GM23338 (cell line): ENCODE data around the gene FANCL. TPM values are rescaled to one million over a fixed set of nuclear protein-coding genes. Genes with fewer than 3 reads are reported as not detected.

Experiments
- ATAC-seq: fragments of 200-7000 bp; cut with Tn5 transposase; 3 replicates; pipeline ENCODE4 v1.9.1; 2020
- DNase-seq: peaks from one replicate; pipeline ENCODE4 v3.0.0-alpha.2; 2015; ENCODE audit warnings: low spot score
- H2AFZ ChIP-seq: fragments of 200-600 bp; sonication (generic); 2 replicates; pipeline ENCODE4 v1.8.0; 2016; ENCODE audit warnings: antibody characterized with exemption, mild to moderate bottlenecking, moderate library complexity
- H3F3A ChIP-seq: fragments of 200-600 bp; sonication (generic); replicated peaks from 2 replicates; pipeline ENCODE4 v1.8.0; 2017; ENCODE audit warnings: antibody characterized with exemption, mixed run types, low read depth
- H3K27ac ChIP-seq: fragments of 200-600 bp; sonication (generic); 2 replicates; pipeline ENCODE4 v1.6.1; 2016; ENCODE audit warnings: low read depth
- H3K27me3 ChIP-seq: fragments of 200-600 bp; sonication (generic); 2 replicates; pipeline ENCODE4 v1.8.0; 2016; ENCODE audit warnings: mild to moderate bottlenecking, mixed run types, moderate library complexity; ENCODE audit not compliant: insufficient read depth
- H3K36me3 ChIP-seq: fragments of 200-600 bp; sonication (generic); 2 replicates; pipeline ENCODE4 v1.8.0; 2016; ENCODE audit warnings: mild to moderate bottlenecking; ENCODE audit not compliant: insufficient read depth
- H3K4me1 ChIP-seq: fragments of 200-600 bp; sonication (generic); 2 replicates; pipeline ENCODE4 v1.8.0; 2016; ENCODE audit warnings: mild to moderate bottlenecking, moderate library complexity; ENCODE audit not compliant: insufficient read depth
- H3K4me2 ChIP-seq: fragments of 200-600 bp; sonication (generic); 2 replicates; pipeline ENCODE4 v1.7.1; 2017; ENCODE audit warnings: mixed run types
- H3K4me3 ChIP-seq: fragments of 200-600 bp; sonication (generic); 2 replicates; pipeline ENCODE4 v1.6.1; 2016; ENCODE audit warnings: mixed run types
- H3K79me2 ChIP-seq: fragments of 200-600 bp; sonication (generic); replicated peaks from 2 replicates; pipeline ENCODE4 v1.8.0; 2017; ENCODE audit warnings: mild to moderate bottlenecking; ENCODE audit not compliant: insufficient read depth
- H3K9me2 ChIP-seq: fragments of 200-600 bp; sonication (generic); 2 replicates; pipeline ENCODE4 v1.8.0; 2017; ENCODE audit not compliant: insufficient read depth
- H4K20me1 ChIP-seq: fragments of 200-600 bp; sonication (generic); replicated peaks from 2 replicates; pipeline ENCODE4 v1.8.0; 2017; ENCODE audit warnings: mild to moderate bottlenecking; ENCODE audit not compliant: insufficient read depth
- H3K27ac Mint-ChIP-seq: 2 replicates; pipeline ENCODE4 v1.8.0; 2020; ENCODE audit warnings: inconsistent platforms, mild to moderate bottlenecking, moderate library complexity, mixed read lengths
- H3K27me3 Mint-ChIP-seq: 3 replicates; pipeline ENCODE4 v1.8.0; 2022; ENCODE audit warnings: low read depth, mild to moderate bottlenecking, moderate library complexity, mixed read lengths, inconsistent platforms; ENCODE audit not compliant: insufficient read depth, poor library complexity
- H3K36me3 Mint-ChIP-seq: 3 replicates; pipeline ENCODE4 v1.8.0; 2021; ENCODE audit warnings: low read depth, mild to moderate bottlenecking, inconsistent platforms, moderate library complexity, mixed read lengths
- H3K4me1 Mint-ChIP-seq: 3 replicates; pipeline ENCODE4 v1.8.0; 2020; ENCODE audit warnings: mild to moderate bottlenecking, inconsistent platforms, mixed read lengths
- H3K4me3 Mint-ChIP-seq: 3 replicates; pipeline ENCODE4 v1.8.0; 2021; ENCODE audit warnings: moderate library complexity, mild to moderate bottlenecking, inconsistent platforms, mixed read lengths
- H3K9me3 Mint-ChIP-seq: 3 replicates; pipeline ENCODE4 v1.8.0; 2020; ENCODE audit warnings: moderate library complexity, mild to moderate bottlenecking, inconsistent platforms, mixed read lengths
- CREB1 ChIP-seq: fragments of 250-450 bp; sonication (Bioruptor Pico); IDR thresholded peaks from 2 replicates; pipeline ENCODE4 v1.5.0; 2020; ENCODE audit warnings: low read depth, mild to moderate bottlenecking, moderate library complexity
- EZH2 ChIP-seq: fragments of 200-600 bp; sonication (generic); IDR thresholded peaks from one replicate; pipeline ENCODE4 v1.8.0; 2017; ENCODE audit warnings: antibody characterized with exemption, mild to moderate bottlenecking, low read depth; ENCODE audit not compliant: unreplicated experiment
- EZH2phosphoT487 ChIP-seq: fragments of 200-600 bp; sonication (generic); IDR thresholded peaks from one replicate; pipeline ENCODE4 v1.8.1; 2018; ENCODE audit warnings: antibody characterized with exemption; ENCODE audit not compliant: unreplicated experiment
- JUNB ChIP-seq: IDR thresholded peaks from one replicate; pipeline ENCODE4 v1.6.1; 2016; ENCODE audit warnings: antibody characterized with exemption; ENCODE audit not compliant: unreplicated experiment
- NANOG ChIP-seq: IDR thresholded peaks from 2 replicates; pipeline ENCODE4 v1.6.1; 2016; ENCODE audit warnings: antibody characterized with exemption, borderline replicate concordance
- POLR2AphosphoS5 ChIP-seq: IDR thresholded peaks from 2 replicates; pipeline ENCODE4 v1.6.1; 2016; ENCODE audit warnings: antibody characterized with exemption, low read depth
- STAT1 ChIP-seq: IDR thresholded peaks from one replicate; pipeline ENCODE4 v1.6.1; 2016; ENCODE audit warnings: antibody characterized with exemption; ENCODE audit not compliant: unreplicated experiment
- ZNF114 ChIP-seq: fragments of 250-450 bp; sonication (Bioruptor Pico); IDR thresholded peaks from 2 replicates; pipeline ENCODE4 v1.5.0; 2020; ENCODE audit warnings: mild to moderate bottlenecking, moderate library complexity
- ZNF331 ChIP-seq: fragments of 250-450 bp; sonication (Bioruptor Pico); IDR thresholded peaks from 2 replicates; pipeline ENCODE4 v1.5.0; 2020; ENCODE audit warnings: low read depth, mild to moderate bottlenecking, moderate library complexity
- polyA plus RNA-seq: library from polyadenylated mRNA; unstranded; fragments of >200 nt; fragmentation: Nextera tagmentation; extraction: Ambion mirVana; gene quantifications from 2 replicates; pipeline ENCODE4 v1.2.1, GENCODE V29; 2016
- total RNA-seq: library from RNA; depleted of rRNA; stranded (reverse); fragments of >200 nt; shearing (Covaris generic); gene quantifications from 2 replicates; pipeline ENCODE4 v1.2.3, GENCODE V29; 2014
- TF ChIP-seq, protein P1 (sequence below): fragments of 250-450 bp; sonication (Bioruptor Pico); IDR thresholded peaks from 2 replicates; pipeline ENCODE4 v1.5.0; 2020; ENCODE audit warnings: mild to moderate bottlenecking, moderate library complexity
- TF ChIP-seq, protein P2 (sequence below): IDR thresholded peaks from 2 replicates; pipeline ENCODE4 v1.6.1; 2016; ENCODE audit warnings: antibody characterized with exemption
- TF ChIP-seq, protein P3 (sequence below): IDR thresholded peaks from one replicate; pipeline ENCODE4 v1.6.1; 2018; ENCODE audit warnings: antibody characterized with exemption; ENCODE audit not compliant: unreplicated experiment
- TF ChIP-seq, protein P4 (sequence below), 2 experiments: fragments of 200-600 bp in 1 of 2; sonication (generic) in 1 of 2; conservative IDR thresholded peaks; 2 replicates each; pipeline versions ENCODE4 v1.5.1 to v1.6.1; 2016 to 2017; ENCODE audit warnings: antibody characterized with exemption in 2 of 2, low read depth in 2 of 2, mild to moderate bottlenecking in 2 of 2, moderate library complexity in 1 of 2

Gene FANCL
- total and polyA plus RNA-seq, 2 experiments from 2014 or later, result 90.4 to 97.8 TPM

DNA sequence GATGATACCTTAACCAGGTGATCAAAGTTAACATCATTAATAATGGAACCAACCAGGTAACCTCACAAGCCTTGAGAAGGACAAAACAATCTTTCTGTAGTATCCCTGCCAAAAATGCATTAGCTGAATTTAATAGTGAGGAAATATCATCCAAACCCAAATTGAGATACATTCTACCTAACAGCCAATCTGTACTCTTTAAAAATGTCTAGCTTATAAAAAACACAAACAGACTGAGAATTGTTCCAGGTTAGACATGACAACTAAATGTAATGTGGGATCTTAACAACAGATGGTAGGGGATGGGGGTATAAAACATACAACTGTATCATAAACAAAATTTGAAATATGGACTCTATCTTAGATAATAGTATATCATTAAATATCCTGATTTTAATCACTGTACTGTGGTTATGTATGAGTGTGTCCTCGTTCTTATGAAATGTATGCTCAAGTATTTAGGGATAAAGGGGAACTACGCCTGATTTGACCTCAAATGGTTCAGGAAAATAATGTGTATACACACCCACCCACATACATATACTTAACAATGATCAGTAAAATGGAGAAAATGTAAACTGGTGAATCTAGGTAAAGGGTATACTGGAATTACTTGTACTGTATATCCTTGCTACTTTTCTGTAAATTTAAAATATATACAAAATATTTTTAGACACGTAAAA, 1.7 kb downstream of the FANCL start:
- Histone ChIP-seq H3K27ac (no peak overlapping the region), H3F3A (no peaks in the 10 kb centered on the region), H3K79me2 (peaks cover 64% of the 10 kb centered on the region), H2AFZ (no peak overlapping the region), H4K20me1 (no peaks in the 10 kb centered on the region), H3K4me2 (peak overlapping the region; percentile 93), H3K4me3 (peak overlapping the region; percentile 81), H3K36me3 (no peaks in the 10 kb centered on the region), H3K27me3 (no peaks in the 10 kb centered on the region), H3K9me2 (no peaks in the 10 kb centered on the region), H3K4me1 (peaks cover 77% of the 10 kb centered on the region)
- H3K27me3 Mint-ChIP-seq, result no peaks in the 10 kb centered on the region
- no peak for DNase-seq
- no peak for ATAC-seq
- H3K27ac Mint-ChIP-seq, result no peak overlapping the region
- peak overlapping the region; percentile 78 for H3K4me3 Mint-ChIP-seq
- no peak for TF ChIP-seq EZH2phosphoT487
- no peak for TF ChIP-seq ZNF331 (CRISPR knock-in tag)
- TF ChIP-seq JUNB, result no peak
- TF ChIP-seq, protein P1, sequence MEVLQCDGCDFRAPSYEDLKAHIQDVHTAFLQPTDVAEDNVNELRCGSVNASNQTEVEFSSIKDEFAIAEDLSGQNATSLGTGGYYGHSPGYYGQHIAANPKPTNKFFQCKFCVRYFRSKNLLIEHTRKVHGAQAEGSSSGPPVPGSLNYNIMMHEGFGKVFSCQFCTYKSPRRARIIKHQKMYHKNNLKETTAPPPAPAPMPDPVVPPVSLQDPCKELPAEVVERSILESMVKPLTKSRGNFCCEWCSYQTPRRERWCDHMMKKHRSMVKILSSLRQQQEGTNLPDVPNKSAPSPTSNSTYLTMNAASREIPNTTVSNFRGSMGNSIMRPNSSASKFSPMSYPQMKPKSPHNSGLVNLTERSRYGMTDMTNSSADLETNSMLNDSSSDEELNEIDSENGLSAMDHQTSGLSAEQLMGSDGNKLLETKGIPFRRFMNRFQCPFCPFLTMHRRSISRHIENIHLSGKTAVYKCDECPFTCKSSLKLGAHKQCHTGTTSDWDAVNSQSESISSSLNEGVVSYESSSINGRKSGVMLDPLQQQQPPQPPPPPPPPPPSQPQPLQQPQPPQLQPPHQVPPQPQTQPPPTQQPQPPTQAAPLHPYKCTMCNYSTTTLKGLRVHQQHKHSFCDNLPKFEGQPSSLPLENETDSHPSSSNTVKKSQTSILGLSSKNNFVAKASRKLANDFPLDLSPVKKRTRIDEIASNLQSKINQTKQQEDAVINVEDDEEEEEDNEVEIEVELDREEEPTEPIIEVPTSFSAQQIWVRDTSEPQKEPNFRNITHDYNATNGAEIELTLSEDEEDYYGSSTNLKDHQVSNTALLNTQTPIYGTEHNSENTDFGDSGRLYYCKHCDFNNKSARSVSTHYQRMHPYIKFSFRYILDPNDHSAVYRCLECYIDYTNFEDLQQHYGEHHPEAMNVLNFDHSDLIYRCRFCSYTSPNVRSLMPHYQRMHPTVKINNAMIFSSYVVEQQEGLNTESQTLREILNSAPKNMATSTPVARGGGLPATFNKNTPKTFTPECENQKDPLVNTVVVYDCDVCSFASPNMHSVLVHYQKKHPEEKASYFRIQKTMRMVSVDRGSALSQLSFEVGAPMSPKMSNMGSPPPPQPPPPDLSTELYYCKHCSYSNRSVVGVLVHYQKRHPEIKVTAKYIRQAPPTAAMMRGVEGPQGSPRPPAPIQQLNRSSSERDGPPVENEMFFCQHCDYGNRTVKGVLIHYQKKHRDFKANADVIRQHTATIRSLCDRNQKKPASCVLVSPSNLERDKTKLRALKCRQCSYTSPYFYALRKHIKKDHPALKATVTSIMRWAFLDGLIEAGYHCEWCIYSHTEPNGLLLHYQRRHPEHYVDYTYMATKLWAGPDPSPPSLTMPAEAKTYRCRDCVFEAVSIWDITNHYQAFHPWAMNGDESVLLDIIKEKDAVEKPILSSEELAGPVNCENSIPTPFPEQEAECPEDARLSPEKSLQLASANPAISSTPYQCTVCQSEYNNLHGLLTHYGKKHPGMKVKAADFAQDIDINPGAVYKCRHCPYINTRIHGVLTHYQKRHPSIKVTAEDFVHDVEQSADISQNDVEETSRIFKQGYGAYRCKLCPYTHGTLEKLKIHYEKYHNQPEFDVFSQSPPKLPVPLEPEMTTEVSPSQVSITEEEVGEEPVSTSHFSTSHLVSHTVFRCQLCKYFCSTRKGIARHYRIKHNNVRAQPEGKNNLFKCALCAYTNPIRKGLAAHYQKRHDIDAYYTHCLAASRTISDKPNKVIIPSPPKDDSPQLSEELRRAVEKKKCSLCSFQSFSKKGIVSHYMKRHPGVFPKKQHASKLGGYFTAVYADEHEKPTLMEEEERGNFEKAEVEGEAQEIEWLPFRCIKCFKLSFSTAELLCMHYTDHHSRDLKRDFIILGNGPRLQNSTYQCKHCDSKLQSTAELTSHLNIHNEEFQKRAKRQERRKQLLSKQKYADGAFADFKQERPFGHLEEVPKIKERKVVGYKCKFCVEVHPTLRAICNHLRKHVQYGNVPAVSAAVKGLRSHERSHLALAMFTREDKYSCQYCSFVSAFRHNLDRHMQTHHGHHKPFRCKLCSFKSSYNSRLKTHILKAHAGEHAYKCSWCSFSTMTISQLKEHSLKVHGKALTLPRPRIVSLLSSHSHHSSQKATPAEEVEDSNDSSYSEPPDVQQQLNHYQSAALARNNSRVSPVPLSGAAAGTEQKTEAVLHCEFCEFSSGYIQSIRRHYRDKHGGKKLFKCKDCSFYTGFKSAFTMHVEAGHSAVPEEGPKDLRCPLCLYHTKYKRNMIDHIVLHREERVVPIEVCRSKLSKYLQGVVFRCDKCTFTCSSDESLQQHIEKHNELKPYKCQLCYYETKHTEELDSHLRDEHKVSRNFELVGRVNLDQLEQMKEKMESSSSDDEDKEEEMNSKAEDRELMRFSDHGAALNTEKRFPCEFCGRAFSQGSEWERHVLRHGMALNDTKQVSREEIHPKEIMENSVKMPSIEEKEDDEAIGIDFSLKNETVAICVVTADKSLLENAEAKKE (CRISPR knock-in tag), result no peak
- TF ChIP-seq CREB1 (CRISPR knock-in tag), result no peak
- TF ChIP-seq, protein P2, sequence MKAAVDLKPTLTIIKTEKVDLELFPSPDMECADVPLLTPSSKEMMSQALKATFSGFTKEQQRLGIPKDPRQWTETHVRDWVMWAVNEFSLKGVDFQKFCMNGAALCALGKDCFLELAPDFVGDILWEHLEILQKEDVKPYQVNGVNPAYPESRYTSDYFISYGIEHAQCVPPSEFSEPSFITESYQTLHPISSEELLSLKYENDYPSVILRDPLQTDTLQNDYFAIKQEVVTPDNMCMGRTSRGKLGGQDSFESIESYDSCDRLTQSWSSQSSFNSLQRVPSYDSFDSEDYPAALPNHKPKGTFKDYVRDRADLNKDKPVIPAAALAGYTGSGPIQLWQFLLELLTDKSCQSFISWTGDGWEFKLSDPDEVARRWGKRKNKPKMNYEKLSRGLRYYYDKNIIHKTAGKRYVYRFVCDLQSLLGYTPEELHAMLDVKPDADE, result no peak
- TF ChIP-seq EZH2, result no peak
- TF ChIP-seq NANOG, result no peak
- TF ChIP-seq, protein P3, sequence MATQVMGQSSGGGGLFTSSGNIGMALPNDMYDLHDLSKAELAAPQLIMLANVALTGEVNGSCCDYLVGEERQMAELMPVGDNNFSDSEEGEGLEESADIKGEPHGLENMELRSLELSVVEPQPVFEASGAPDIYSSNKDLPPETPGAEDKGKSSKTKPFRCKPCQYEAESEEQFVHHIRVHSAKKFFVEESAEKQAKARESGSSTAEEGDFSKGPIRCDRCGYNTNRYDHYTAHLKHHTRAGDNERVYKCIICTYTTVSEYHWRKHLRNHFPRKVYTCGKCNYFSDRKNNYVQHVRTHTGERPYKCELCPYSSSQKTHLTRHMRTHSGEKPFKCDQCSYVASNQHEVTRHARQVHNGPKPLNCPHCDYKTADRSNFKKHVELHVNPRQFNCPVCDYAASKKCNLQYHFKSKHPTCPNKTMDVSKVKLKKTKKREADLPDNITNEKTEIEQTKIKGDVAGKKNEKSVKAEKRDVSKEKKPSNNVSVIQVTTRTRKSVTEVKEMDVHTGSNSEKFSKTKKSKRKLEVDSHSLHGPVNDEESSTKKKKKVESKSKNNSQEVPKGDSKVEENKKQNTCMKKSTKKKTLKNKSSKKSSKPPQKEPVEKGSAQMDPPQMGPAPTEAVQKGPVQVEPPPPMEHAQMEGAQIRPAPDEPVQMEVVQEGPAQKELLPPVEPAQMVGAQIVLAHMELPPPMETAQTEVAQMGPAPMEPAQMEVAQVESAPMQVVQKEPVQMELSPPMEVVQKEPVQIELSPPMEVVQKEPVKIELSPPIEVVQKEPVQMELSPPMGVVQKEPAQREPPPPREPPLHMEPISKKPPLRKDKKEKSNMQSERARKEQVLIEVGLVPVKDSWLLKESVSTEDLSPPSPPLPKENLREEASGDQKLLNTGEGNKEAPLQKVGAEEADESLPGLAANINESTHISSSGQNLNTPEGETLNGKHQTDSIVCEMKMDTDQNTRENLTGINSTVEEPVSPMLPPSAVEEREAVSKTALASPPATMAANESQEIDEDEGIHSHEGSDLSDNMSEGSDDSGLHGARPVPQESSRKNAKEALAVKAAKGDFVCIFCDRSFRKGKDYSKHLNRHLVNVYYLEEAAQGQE, result no peak
- TF ChIP-seq, protein P4, sequence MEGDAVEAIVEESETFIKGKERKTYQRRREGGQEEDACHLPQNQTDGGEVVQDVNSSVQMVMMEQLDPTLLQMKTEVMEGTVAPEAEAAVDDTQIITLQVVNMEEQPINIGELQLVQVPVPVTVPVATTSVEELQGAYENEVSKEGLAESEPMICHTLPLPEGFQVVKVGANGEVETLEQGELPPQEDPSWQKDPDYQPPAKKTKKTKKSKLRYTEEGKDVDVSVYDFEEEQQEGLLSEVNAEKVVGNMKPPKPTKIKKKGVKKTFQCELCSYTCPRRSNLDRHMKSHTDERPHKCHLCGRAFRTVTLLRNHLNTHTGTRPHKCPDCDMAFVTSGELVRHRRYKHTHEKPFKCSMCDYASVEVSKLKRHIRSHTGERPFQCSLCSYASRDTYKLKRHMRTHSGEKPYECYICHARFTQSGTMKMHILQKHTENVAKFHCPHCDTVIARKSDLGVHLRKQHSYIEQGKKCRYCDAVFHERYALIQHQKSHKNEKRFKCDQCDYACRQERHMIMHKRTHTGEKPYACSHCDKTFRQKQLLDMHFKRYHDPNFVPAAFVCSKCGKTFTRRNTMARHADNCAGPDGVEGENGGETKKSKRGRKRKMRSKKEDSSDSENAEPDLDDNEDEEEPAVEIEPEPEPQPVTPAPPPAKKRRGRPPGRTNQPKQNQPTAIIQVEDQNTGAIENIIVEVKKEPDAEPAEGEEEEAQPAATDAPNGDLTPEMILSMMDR (conservative IDR thresholded peaks at IDR 0.05; ENCODE audit: low read depth in 2 of 2), result no peak
- TF ChIP-seq STAT1, result no peak
- no peak for TF ChIP-seq POLR2AphosphoS5
- TF ChIP-seq ZNF114 (CRISPR knock-in tag), result no peak
- no peaks in the 10 kb centered on the region for H3K36me3 Mint-ChIP-seq
- H3K9me3 Mint-ChIP-seq, result no peaks in the 10 kb centered on the region
- H3K4me1 Mint-ChIP-seq, result peaks cover 60% of the 10 kb centered on the region
